ENCODE data around the gene ADGRA3.

ADGRA3 gene

GRCh38 chr4:22420291-22420690 is 95.6 kb downstream of the ADGRA3 start:
- DNase-seq (ENCODE audit: low read depth in 1 of 2, low spot score in 1 of 2): no peak
- TF ChIP-seq, protein P1, sequence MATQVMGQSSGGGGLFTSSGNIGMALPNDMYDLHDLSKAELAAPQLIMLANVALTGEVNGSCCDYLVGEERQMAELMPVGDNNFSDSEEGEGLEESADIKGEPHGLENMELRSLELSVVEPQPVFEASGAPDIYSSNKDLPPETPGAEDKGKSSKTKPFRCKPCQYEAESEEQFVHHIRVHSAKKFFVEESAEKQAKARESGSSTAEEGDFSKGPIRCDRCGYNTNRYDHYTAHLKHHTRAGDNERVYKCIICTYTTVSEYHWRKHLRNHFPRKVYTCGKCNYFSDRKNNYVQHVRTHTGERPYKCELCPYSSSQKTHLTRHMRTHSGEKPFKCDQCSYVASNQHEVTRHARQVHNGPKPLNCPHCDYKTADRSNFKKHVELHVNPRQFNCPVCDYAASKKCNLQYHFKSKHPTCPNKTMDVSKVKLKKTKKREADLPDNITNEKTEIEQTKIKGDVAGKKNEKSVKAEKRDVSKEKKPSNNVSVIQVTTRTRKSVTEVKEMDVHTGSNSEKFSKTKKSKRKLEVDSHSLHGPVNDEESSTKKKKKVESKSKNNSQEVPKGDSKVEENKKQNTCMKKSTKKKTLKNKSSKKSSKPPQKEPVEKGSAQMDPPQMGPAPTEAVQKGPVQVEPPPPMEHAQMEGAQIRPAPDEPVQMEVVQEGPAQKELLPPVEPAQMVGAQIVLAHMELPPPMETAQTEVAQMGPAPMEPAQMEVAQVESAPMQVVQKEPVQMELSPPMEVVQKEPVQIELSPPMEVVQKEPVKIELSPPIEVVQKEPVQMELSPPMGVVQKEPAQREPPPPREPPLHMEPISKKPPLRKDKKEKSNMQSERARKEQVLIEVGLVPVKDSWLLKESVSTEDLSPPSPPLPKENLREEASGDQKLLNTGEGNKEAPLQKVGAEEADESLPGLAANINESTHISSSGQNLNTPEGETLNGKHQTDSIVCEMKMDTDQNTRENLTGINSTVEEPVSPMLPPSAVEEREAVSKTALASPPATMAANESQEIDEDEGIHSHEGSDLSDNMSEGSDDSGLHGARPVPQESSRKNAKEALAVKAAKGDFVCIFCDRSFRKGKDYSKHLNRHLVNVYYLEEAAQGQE (IDR thresholded peaks at IDR 0.05; ENCODE audit: insufficient replicate concordance, low read depth): no peak
- TF ChIP-seq POLR2AphosphoS5 (IDR thresholded peaks at IDR 0.05; ENCODE audit: low read depth): no peak
- TF ChIP-seq GABPA (IDR thresholded peaks at IDR 0.05; ENCODE audit: low read depth): no peak
- TF ChIP-seq SPI1 (IDR thresholded peaks at IDR 0.05; ENCODE audit: borderline replicate concordance, low read depth): no peak
- TF ChIP-seq CTCF (IDR thresholded peaks at IDR 0.05; ENCODE audit: insufficient read depth, low read length): no peak
- no peaks in the 10 kb centered on the region for H3K27me3 ChIP-seq (ENCODE audit: insufficient read depth, poor library complexity, severe bottlenecking)
- H3K4me3 ChIP-seq (replicated peaks; ENCODE audit: insufficient read depth, low read length): no peak overlapping the region
- no peak overlapping the region for H3K27ac ChIP-seq (replicated peaks)

DNA sequence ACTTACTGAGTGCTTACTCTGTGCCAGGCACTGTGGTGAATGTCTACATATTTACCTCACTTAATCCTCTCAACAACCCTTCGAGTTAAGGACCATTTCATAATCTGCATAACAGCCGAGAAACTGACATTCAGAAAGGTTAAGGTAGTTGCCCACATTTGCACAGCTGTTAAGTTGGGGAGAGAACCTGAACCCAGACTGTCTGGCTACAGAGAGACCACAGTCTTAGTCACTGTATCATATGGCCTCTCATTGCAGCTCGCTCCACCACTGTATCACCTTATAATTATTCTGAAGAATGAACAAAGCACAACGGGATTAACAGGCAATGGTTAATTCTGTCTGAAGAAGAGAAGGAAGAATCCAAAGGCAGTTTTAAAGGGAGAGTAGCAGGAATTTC is 98.5 kb downstream of the ADGRA3 start:
- no peak for TF ChIP-seq SPI1 (IDR thresholded peaks at IDR 0.05; ENCODE audit: borderline replicate concordance, low read depth)
- H3K27ac ChIP-seq (replicated peaks): no peak overlapping the region
- H3K27me3 ChIP-seq (ENCODE audit: insufficient read depth, poor library complexity, severe bottlenecking): no peaks in the 10 kb centered on the region
- no peak overlapping the region for H3K4me3 ChIP-seq (replicated peaks; ENCODE audit: insufficient read depth, low read length)
- no peak for DNase-seq (ENCODE audit: low read depth in 1 of 2, low spot score in 1 of 2)

- no peak for DNase-seq (ENCODE audit: low read depth in 1 of 2, low spot score in 1 of 2)
These were observed 99.5 kb downstream of the ADGRA3 start for GRCh38 chr4:22416403-22416802.

DNA sequence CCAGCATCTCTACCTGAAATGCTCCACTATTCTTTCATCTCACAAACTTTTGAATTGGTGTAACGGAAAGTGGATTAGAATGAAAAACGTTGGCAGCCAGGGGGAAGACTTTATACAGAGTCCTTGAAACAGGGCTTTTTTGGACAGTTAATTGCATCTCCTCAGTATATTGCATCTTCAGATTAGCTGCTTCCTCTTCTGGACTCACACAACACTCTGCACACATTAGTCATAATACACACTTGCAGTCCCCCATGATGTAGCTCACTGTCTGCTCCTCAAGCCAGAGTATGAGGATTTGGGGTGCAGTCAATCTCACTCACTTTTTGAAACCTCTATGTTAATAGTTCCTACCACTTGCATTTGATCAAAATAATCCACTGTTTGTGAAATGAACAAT is 101.0 kb downstream of the ADGRA3 start:
- DNase-seq (ENCODE audit: low read depth in 1 of 2, low spot score in 1 of 2): peak in 1 of 2 experiments; percentile 4
- TF ChIP-seq GABPA (IDR thresholded peaks at IDR 0.05; ENCODE audit: low read depth): no peak
- TF ChIP-seq POLR2AphosphoS5 (IDR thresholded peaks at IDR 0.05; ENCODE audit: low read depth): no peak
- TF ChIP-seq, protein P1 (IDR thresholded peaks at IDR 0.05; ENCODE audit: insufficient replicate concordance, low read depth): no peak
- TF ChIP-seq CTCF (IDR thresholded peaks at IDR 0.05; ENCODE audit: insufficient read depth, low read length): no peak
- TF ChIP-seq SPI1 (IDR thresholded peaks at IDR 0.05; ENCODE audit: borderline replicate concordance, low read depth): no peak

More at GRCh38 chr4:22416403-22416802, 99.5 kb downstream of the ADGRA3 start:
- H3K27me3 ChIP-seq (ENCODE audit: insufficient read depth, poor library complexity, severe bottlenecking): no peaks in the 10 kb centered on the region
- H3K27ac ChIP-seq (replicated peaks): no peak overlapping the region
- H3K4me3 ChIP-seq (replicated peaks; ENCODE audit: insufficient read depth, low read length): no peak overlapping the region
- TF ChIP-seq CTCF (IDR thresholded peaks at IDR 0.05; ENCODE audit: insufficient read depth, low read length) (no peak), SPI1 (IDR thresholded peaks at IDR 0.05; ENCODE audit: borderline replicate concordance, low read depth) (no peak)
- TF ChIP-seq, protein P1 (IDR thresholded peaks at IDR 0.05; ENCODE audit: insufficient replicate concordance, low read depth): no peak

More for the DNA sequence above, 101.0 kb downstream of the ADGRA3 start:
- no peaks in the 10 kb centered on the region for H3K27me3 ChIP-seq (ENCODE audit: insufficient read depth, poor library complexity, severe bottlenecking)
- no peak overlapping the region for H3K4me3 ChIP-seq (replicated peaks; ENCODE audit: insufficient read depth, low read length)
- no peak overlapping the region for H3K27ac ChIP-seq (replicated peaks)
